GM12878 (cell line): ENCODE measurements around the gene NXN. TPM values are rescaled to one million over a fixed set of nuclear protein-coding genes. Genes with fewer than 3 reads are reported as not detected.

Experiments used
- ATAC-seq: fragments of 200-7000 bp; cut with Tn5 transposase; 3 replicates; pipeline ENCODE4 v1.9.1; 2020; ENCODE audit warnings: mild to moderate bottlenecking, moderate library complexity
- BruUV-seq: library from RNA; stranded (reverse); fragments of 400-500 nt; replicated peaks from 2 replicates; lab custom pipeline; 2021; lab: Mats Ljungman, UMichigan
- CTCF ChIA-PET: fragments of 300-600 bp; sonication (Branson Sonifier 250); formaldehyde crosslinking; extraction: SDS; loops from one replicate; lab custom pipeline; 2021; ENCODE audit warnings: inconsistent platforms; lab: Yijun Ruan, JAX
- POLR2A ChIA-PET: fragments of 350-600 bp; formaldehyde crosslinking; extraction: SDS; loops from one replicate; lab custom pipeline; 2021; ENCODE audit warnings: inconsistent platforms; lab: Charles Lee
- RAD21 ChIA-PET: fragments of 300-600 bp; sonication (Branson Sonifier 250); formaldehyde crosslinking; loops from one replicate; lab custom pipeline; 2023; ENCODE audit warnings: antibody characterized with exemption; ENCODE audit not compliant: unreplicated experiment; lab: Charles Lee
- SMC1A ChIA-PET: fragments of 300-600 bp; sonication (Branson Sonifier 250); formaldehyde crosslinking; loops from one replicate; lab custom pipeline; 2023; ENCODE audit not compliant: unreplicated experiment, uncharacterized antibody; lab: Charles Lee
- DNase-seq: peaks from one replicate; pipeline ENCODE4 v3.0.0-alpha.2; 2011; ENCODE audit warnings: low read depth, low spot score
- FAIRE-seq: peaks from 3 replicates; lab custom pipeline; 2011; peaks lifted over from hg19 to GRCh38; lab: Jason Lieb, UNC
- H2AFZ ChIP-seq: 2 replicates; pipeline ENCODE4 v1.6.0; 2011; ENCODE audit warnings: low read depth, low read length, control low read depth; ENCODE audit not compliant: control insufficient read depth
- H3K27ac ChIP-seq: 2 replicates; pipeline ENCODE4 v1.5.1; 2011; ENCODE audit warnings: control low read depth; ENCODE audit not compliant: control insufficient read depth, insufficient read depth
- H3K27me3 ChIP-seq, 2 experiments: replicated peaks in 1 of 2; 2 replicates each; pipeline versions ENCODE4 v1.6.0 to v1.6.1; 2011; ENCODE audit warnings: low read length in 1 of 2; ENCODE audit not compliant: control insufficient read depth in 2 of 2, insufficient read depth in 2 of 2
- H3K36me3 ChIP-seq, 2 experiments: 2 replicates each; pipeline ENCODE4 v1.5.1; 2011; ENCODE audit warnings: low read length in 1 of 2; ENCODE audit not compliant: control insufficient read depth in 2 of 2, insufficient read depth in 2 of 2
- H3K4me1 ChIP-seq: 2 replicates; pipeline ENCODE4 v1.6.1; 2011; ENCODE audit warnings: mild to moderate bottlenecking, low read length, moderate library complexity, mixed read lengths; ENCODE audit not compliant: control insufficient read depth, insufficient read depth
- H3K4me2 ChIP-seq: 2 replicates; pipeline ENCODE4 v1.6.0; 2011; ENCODE audit warnings: control low read depth; ENCODE audit not compliant: control insufficient read depth, insufficient read depth
- H3K4me3 ChIP-seq: fragments of 200-600 bp; sonication (generic); 2 replicates; pipeline ENCODE4 v1.5.1; 2016
- H3K79me2 ChIP-seq: 2 replicates; pipeline ENCODE4 v1.6.0; 2011; ENCODE audit warnings: low read length; ENCODE audit not compliant: control insufficient read depth, insufficient read depth
- H3K9ac ChIP-seq: 2 replicates; pipeline ENCODE4 v1.8.0; 2011; ENCODE audit warnings: low read length, control low read depth, mixed read lengths; ENCODE audit not compliant: control insufficient read depth, insufficient read depth
- H3K9me3 ChIP-seq: replicated peaks from 3 replicates; pipeline ENCODE4 v1.5.1; 2011; ENCODE audit warnings: mild to moderate bottlenecking, low read length; ENCODE audit not compliant: control insufficient read depth, insufficient read depth
- H4K20me1 ChIP-seq: 2 replicates; pipeline ENCODE4 v1.6.0; 2011; ENCODE audit not compliant: control insufficient read depth, insufficient read depth
- CHD1 ChIP-seq: IDR thresholded peaks from 2 replicates; pipeline ENCODE4 v1.6.1; 2012; ENCODE audit warnings: low read depth, low read length, improper control_type of control experiment
- FOS ChIP-seq: IDR thresholded peaks from 3 replicates; pipeline ENCODE4 v1.6.1; 2011; ENCODE audit warnings: borderline replicate concordance; ENCODE audit not compliant: insufficient read length; ENCODE audit errors: extremely low read depth
- IKZF1 ChIP-seq: fragments of 450-650 bp; conservative IDR thresholded peaks from 2 replicates; pipeline ENCODE4 v1.6.1; 2017; ENCODE audit warnings: antibody characterized with exemption, mild to moderate bottlenecking
- JUND ChIP-seq: IDR thresholded peaks from 2 replicates; pipeline ENCODE4 v1.6.1; 2012; ENCODE audit warnings: low read depth, mild to moderate bottlenecking, low read length, improper control_type of control experiment, moderate library complexity
- LARP7 ChIP-seq: fragments of 450-650 bp; IDR thresholded peaks from 2 replicates; pipeline ENCODE4 v1.6.1; 2017; ENCODE audit warnings: mild to moderate bottlenecking
- MEF2A ChIP-seq: IDR thresholded peaks from 2 replicates; pipeline ENCODE4 v1.6.1; 2011; ENCODE audit warnings: low read depth, mild to moderate bottlenecking, low read length, moderate library complexity; ENCODE audit not compliant: insufficient read depth
- NFXL1 ChIP-seq: fragments of 450-650 bp; IDR thresholded peaks from 2 replicates; pipeline ENCODE4 v1.6.1; 2017; ENCODE audit warnings: antibody characterized with exemption, mild to moderate bottlenecking, borderline replicate concordance
- POLR2AphosphoS2 ChIP-seq: IDR thresholded peaks from 2 replicates; pipeline ENCODE4 v1.6.1; 2011; ENCODE audit warnings: low read depth, mild to moderate bottlenecking, low read length, improper control_type of control experiment, moderate library complexity
- POU2F2 ChIP-seq: IDR thresholded peaks from 3 replicates; pipeline ENCODE4 v1.6.1; 2011; ENCODE audit warnings: low read depth, mild to moderate bottlenecking, low read length, borderline replicate concordance
- USF2 ChIP-seq: IDR thresholded peaks from 2 replicates; pipeline ENCODE4 v1.6.1; 2011; ENCODE audit warnings: low read depth, low read length, improper control_type of control experiment, borderline replicate concordance
- ZNF622 ChIP-seq: fragments of 450-650 bp; IDR thresholded peaks from 2 replicates; pipeline ENCODE4 v1.6.1; 2017; ENCODE audit warnings: mild to moderate bottlenecking, inconsistent platforms
- ZZZ3 ChIP-seq: IDR thresholded peaks from 2 replicates; pipeline ENCODE4 v1.6.1; 2011; ENCODE audit warnings: low read depth; ENCODE audit not compliant: control insufficient read depth, insufficient read length
- WGBS: methylation state at CpG from one replicate; pipeline ENCODE4 v1.1.6; 2016; ENCODE audit warnings: low lambda C conversion rate; ENCODE audit not compliant: insufficient replicate concordance, insufficient coverage; ENCODE audit errors: missing lambda C conversion rate; 5-methylcytosine and 5-hydroxymethylcytosine counted together
- in situ Hi-C: fragments of 300-500 bp; cut with MboI; formaldehyde crosslinking; loops from 9 replicates; pipeline ENCODE4 v1.14.3; 2018; ENCODE audit warnings: mixed read lengths
- intact Hi-C: fragments of 100-400 bp; cut with micrococcal nuclease; formaldehyde crosslinking; loops from one replicate; pipeline ENCODE4 v1.14.2; 2022; ENCODE audit not compliant: unreplicated experiment
- polyA plus RNA-seq, 11 experiments: library from polyadenylated mRNA; depleted of rRNA in 4 of 11; unstranded in 6 of 11; stranded (reverse) in 5 of 11; fragments of >200 nt; fragmentation: Nextera tagmentation in 4 of 11; fragmentation: Illumina TruSeq in 1 of 11; extraction: Ambion mirVana in 4 of 11; extraction: Trizol in 1 of 11; gene quantifications; 1 replicate in 1 of 11; 2 replicates in 10 of 11; pipeline versions ENCODE4 v1.2.1 to v1.2.3, GENCODE V29; 2011 to 2016; ENCODE audit warnings: inconsistent platforms in 2 of 11, missing spikeins in 2 of 11, low read depth in 1 of 11
- total RNA-seq, 4 experiments: library from RNA; depleted of rRNA in 3 of 4; stranded (reverse); fragments of >200 nt in 3 of 4; fragmentation: Illumina TruSeq in 1 of 4; extraction: Trizol in 1 of 4; gene quantifications; 2 replicates each; pipeline versions ENCODE4 v1.2.1 to v1.2.3, GENCODE V29; 2013 to 2021

Gene NXN
- total and polyA plus RNA-seq, 10 of the 15 experiments (the other 5 are each of a cell fraction or from before 2014, with no cell fraction given), result 0.04 to 1.2 (median 0.30) TPM

- no peaks in the 10 kb centered on the region for H4K20me1 ChIP-seq
- no peak overlapping the region for H2AFZ ChIP-seq
- ChIA-PET CTCF (no interaction called here), SMC1A (no interaction called here), POLR2A (no interaction called here), RAD21 (no interaction called here)
- ATAC-seq (no peak), DNase-seq (no peak), FAIRE-seq (no peak)
- intact Hi-C loops (no loop called here), in situ Hi-C loops (no loop called here)
- H3K36me3 ChIP-seq, result no peaks in the 10 kb centered on the region
- no peaks in the 10 kb centered on the region; the same call in 2 of the 3 replicates for H3K9me3 ChIP-seq
- no peaks in the 10 kb centered on the region for H3K27me3 ChIP-seq
- no peaks in the 10 kb centered on the region for H3K79me2 ChIP-seq
- no peak overlapping the region for H3K4me2 ChIP-seq
- no peak overlapping the region for H3K4me3 ChIP-seq
- H3K27ac ChIP-seq, result no peak overlapping the region
- no peak overlapping the region for H3K9ac ChIP-seq
- 57% methylated on average over 19 of the region's 19 CpGs for WGBS
- no TSS peak for BruUV-seq
- TF ChIP-seq POLR2AphosphoS2 (no peak), IKZF1 (no peak), CHD1 (no peak), ZNF622 (no peak), ZZZ3 (no peak), MEF2A (no peak), POU2F2 (no peak)
- H3K4me1 ChIP-seq, result no peaks in the 10 kb centered on the region; the same call in 1 of the 2 replicates
Measured at GRCh38 chr17:819251-819650, 160.3 kb downstream of the NXN start.

- RAD21 ChIA-PET, result no interaction called here
- no peaks in the 10 kb centered on the region for H3K36me3 ChIP-seq
- intact Hi-C loops (no loop called here), in situ Hi-C loops (no loop called here)
- SMC1A ChIA-PET, result no interaction called here
- H2AFZ ChIP-seq, result no peak overlapping the region
- H3K4me3 ChIP-seq, result no peak overlapping the region
- H3K79me2 ChIP-seq, result no peaks in the 10 kb centered on the region
- CTCF ChIA-PET, result no interaction called here
- FAIRE-seq (no peak), DNase-seq (no peak), ATAC-seq (no peak)
- H3K4me1 ChIP-seq, result no peaks in the 10 kb centered on the region
- POLR2A ChIA-PET, result no interaction called here
- H3K9ac ChIP-seq, result no peak overlapping the region
- H3K4me2 ChIP-seq, result no peak overlapping the region
- no peaks in the 10 kb centered on the region for H3K27me3 ChIP-seq
- 78% methylated on average over 20 of the region's 20 CpGs for WGBS
- H3K27ac ChIP-seq, result no peak overlapping the region
- BruUV-seq, result no TSS peak
- no peak for TF ChIP-seq FOS
- TF ChIP-seq JUND, result no peak
- no peak for TF ChIP-seq USF2
- no peak for TF ChIP-seq LARP7
- TF ChIP-seq NFXL1, result no peak
- no peaks in the 10 kb centered on the region; the same call in 2 of the 3 replicates for H3K9me3 ChIP-seq
- H4K20me1 ChIP-seq, result no peaks in the 10 kb centered on the region
Measured at GRCh38 chr17:814371-814770, 165.2 kb downstream of the NXN start.
